ENCODE measurements around the gene LRIT2.
"Not testable (repeated sequence)": the region's sequence is repeated elsewhere in the genome, so short reads cannot be mapped to it uniquely, and the experiment has no call there.

The LRIT2 gene

GRCh38 chr10:84184517-84184916 is 40.8 kb downstream of the LRIT2 start:
- no peak for DNase-seq (ENCODE audit: low spot score)

GRCh38 chr10:84181631-84182030 is 43.7 kb downstream of the LRIT2 start:
- no peak for DNase-seq (ENCODE audit: low spot score)

GRCh38 chr10:84180386-84180785 is 45.0 kb downstream of the LRIT2 start:
- not testable (repeated sequence) for DNase-seq (ENCODE audit: low spot score)

GRCh38 chr10:84179059-84179710 is 46.2 kb downstream of the LRIT2 start:
- DNase-seq (ENCODE audit: low spot score) = no peak

GRCh38 chr10:84178160-84178609 is 47.2 kb downstream of the LRIT2 start:
- DNase-seq (ENCODE audit: low spot score) = no peak

- no peak for DNase-seq (ENCODE audit: low spot score)
Measured at GRCh38 chr10:84177541-84178141, 47.7 kb downstream of the LRIT2 start.

DNA sequence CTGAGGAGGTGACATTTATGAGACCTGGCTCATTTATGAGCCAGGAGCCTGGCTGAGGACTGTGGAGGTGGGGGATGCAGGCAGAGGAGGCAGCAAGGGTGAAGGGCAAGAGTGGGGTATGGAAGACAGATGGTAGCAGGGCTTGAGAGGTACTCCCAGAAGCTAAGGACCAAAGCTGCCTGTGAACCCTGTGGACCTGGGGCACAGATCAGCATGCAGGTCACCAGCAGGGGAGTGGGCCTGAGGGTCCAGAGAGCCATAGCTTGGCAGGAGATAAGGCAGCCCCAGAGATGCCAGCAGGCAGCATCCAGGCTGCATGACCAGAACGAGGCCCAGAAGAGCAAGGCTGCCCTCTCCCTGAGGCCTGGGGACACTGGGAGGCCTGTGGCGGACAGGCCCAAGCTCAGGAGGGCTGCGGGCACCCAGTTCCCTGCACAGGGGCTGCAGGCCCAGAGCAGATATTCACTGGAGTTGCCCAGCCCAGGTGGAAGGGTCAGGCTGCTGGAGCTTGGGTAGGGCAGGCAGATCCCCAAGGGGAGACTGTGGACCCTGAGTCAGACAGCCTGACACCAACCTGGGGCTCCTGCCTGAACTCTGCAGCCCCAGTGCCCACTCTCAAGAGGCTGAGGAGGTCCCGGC is 48.4 kb downstream of the LRIT2 start:
- no peak for DNase-seq (ENCODE audit: low spot score)

GRCh38 chr10:84176351-84176750 is 49.0 kb downstream of the LRIT2 start:
- no peak for DNase-seq (ENCODE audit: low spot score)

- DNase-seq (ENCODE audit: low spot score) = no peak
Measured at GRCh38 chr10:84175436-84175835, 49.9 kb downstream of the LRIT2 start.

GRCh38 chr10:84173501-84173929 is 51.8 kb downstream of the LRIT2 start, which contains the start of gene GPR15LG:
Gene GPR15LG (plus strand): TSS chr10:84173801. CDS start chr10:84173852, 51 bp downstream.
- no peak for DNase-seq (ENCODE audit: low spot score)

GRCh38 chr10:84172467-84173356 is 52.6 kb downstream of the LRIT2 start:
- DNase-seq (ENCODE audit: low spot score) = no peak

GRCh38 chr10:84171700-84172466 is 53.5 kb downstream of the LRIT2 start:
- not testable (repeated sequence) for DNase-seq (ENCODE audit: low spot score)

DNA sequence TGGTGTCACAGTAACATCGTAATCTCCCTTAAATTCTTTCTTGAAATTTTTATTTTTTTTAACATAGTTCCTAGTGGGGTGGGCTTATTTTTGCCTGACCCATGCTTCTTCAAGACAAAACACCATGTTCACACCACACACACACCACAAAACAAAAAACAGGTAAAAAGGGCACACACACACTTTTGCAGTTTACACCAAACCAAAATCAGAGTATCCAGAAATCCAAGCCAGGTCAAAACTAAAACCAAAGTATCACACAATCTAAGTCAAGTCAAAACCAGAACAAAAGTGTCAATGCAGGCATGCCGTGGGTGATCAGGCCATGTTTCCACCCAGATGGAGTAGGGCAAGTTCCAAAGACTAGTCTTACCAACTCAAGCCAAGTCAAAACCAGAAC is 54.1 kb downstream of the LRIT2 start:
- DNase-seq (ENCODE audit: low spot score) = not testable (repeated sequence)
